ENCODE measurements around the gene DCAF15.
"Not testable (repeated sequence)": the region's sequence is repeated elsewhere in the genome, so short reads cannot be mapped to it uniquely, and the experiment has no call there.

The DCAF15 gene

DNA sequence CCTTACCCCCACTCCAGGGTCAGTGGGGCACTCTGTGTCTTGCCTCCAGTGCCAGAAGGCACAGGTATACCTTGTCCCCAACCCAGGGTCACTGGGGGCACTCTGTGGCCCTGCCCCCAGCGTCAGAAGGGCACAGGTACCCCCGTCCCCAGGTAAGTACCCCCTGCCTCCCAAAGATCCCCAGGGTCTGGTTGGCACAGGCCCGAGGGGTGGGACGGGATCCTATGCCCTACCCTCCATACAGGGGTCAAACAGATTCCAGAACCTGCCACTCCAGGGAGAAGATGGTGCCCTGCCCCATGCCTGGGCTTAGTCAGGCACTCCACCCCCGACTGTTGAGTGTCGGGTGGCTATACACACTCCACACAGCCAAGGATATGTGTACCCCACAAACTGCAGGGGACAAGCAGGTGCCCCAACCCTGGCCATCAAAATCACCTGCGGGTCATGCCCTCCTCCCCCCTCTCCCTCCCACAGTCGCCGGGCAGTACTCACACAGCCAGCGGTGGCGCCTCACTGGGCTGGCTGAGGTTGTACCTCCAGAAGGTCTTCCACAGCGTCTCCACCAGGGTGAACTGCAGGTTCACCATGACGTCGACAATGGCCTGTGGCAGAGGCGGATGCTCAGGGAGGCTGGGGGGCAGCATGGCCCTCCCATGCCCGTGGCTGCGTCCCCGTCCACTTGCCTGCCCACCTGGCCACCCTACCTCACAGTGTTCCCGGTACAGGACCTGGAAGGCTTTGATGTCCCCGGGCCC is 13.8 kb downstream of the DCAF15 start:
- no peaks in the 10 kb centered on the region for H3K27me3 ChIP-seq
- TF ChIP-seq, protein P1, sequence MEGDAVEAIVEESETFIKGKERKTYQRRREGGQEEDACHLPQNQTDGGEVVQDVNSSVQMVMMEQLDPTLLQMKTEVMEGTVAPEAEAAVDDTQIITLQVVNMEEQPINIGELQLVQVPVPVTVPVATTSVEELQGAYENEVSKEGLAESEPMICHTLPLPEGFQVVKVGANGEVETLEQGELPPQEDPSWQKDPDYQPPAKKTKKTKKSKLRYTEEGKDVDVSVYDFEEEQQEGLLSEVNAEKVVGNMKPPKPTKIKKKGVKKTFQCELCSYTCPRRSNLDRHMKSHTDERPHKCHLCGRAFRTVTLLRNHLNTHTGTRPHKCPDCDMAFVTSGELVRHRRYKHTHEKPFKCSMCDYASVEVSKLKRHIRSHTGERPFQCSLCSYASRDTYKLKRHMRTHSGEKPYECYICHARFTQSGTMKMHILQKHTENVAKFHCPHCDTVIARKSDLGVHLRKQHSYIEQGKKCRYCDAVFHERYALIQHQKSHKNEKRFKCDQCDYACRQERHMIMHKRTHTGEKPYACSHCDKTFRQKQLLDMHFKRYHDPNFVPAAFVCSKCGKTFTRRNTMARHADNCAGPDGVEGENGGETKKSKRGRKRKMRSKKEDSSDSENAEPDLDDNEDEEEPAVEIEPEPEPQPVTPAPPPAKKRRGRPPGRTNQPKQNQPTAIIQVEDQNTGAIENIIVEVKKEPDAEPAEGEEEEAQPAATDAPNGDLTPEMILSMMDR (IDR thresholded peaks at IDR 0.05), result no peak
- no peak overlapping the region for H3K4me3 ChIP-seq (ENCODE audit: low read depth in 1 of 2, low read length in 1 of 2)
- H3K27ac ChIP-seq, result no peak overlapping the region
- H3K4me1 ChIP-seq (ENCODE audit: control insufficient read depth in 1 of 2, insufficient read depth in 1 of 2, low read depth in 1 of 2, low read length in 1 of 2), result no peaks in the 10 kb centered on the region
- H3K36me3 ChIP-seq, result peaks cover 92% of the 10 kb centered on the region
- H3K9me3 ChIP-seq, result no peaks in the 10 kb centered on the region

GRCh38 chr19:13966684-13967128 is 14.4 kb downstream of the DCAF15 start:
- Histone ChIP-seq H3K4me3 (ENCODE audit: low read depth in 1 of 2, low read length in 1 of 2) (no peak overlapping the region), H3K4me1 (ENCODE audit: control insufficient read depth in 1 of 2, insufficient read depth in 1 of 2, low read depth in 1 of 2, low read length in 1 of 2) (no peaks in the 10 kb centered on the region), H3K27ac (no peak overlapping the region), H3K9me3 (no peaks in the 10 kb centered on the region), H3K36me3 (peaks cover 91% of the 10 kb centered on the region), H3K27me3 (no peaks in the 10 kb centered on the region)
- TF ChIP-seq, protein P1 (IDR thresholded peaks at IDR 0.05), result no peak

- not testable (repeated sequence) for H3K9me3 ChIP-seq; H3K4me1 ChIP-seq (ENCODE audit: control insufficient read depth in 1 of 2, insufficient read depth in 1 of 2, low read depth in 1 of 2, low read length in 1 of 2); H3K27ac ChIP-seq; H3K4me3 ChIP-seq (ENCODE audit: low read depth in 1 of 2, low read length in 1 of 2); H3K27me3 ChIP-seq
- H3K36me3 ChIP-seq, result peaks cover 89% of the 10 kb centered on the region
These were observed 14.9 kb downstream of the DCAF15 start for GRCh38 chr19:13967206-13967605.

- H3K4me1 ChIP-seq (ENCODE audit: control insufficient read depth in 1 of 2, insufficient read depth in 1 of 2, low read depth in 1 of 2, low read length in 1 of 2), result no peaks in the 10 kb centered on the region
- H3K27me3 ChIP-seq, result no peaks in the 10 kb centered on the region
- no peaks in the 10 kb centered on the region for H3K9me3 ChIP-seq
- H3K27ac ChIP-seq, result no peak overlapping the region
- TF ChIP-seq, protein P1 (IDR thresholded peaks at IDR 0.05), result no peak
- no peak overlapping the region for H3K4me3 ChIP-seq (ENCODE audit: low read depth in 1 of 2, low read length in 1 of 2)
- H3K36me3 ChIP-seq, result peaks cover 89% of the 10 kb centered on the region
These were observed 16.1 kb downstream of the DCAF15 start for GRCh38 chr19:13968383-13968935.

DNA sequence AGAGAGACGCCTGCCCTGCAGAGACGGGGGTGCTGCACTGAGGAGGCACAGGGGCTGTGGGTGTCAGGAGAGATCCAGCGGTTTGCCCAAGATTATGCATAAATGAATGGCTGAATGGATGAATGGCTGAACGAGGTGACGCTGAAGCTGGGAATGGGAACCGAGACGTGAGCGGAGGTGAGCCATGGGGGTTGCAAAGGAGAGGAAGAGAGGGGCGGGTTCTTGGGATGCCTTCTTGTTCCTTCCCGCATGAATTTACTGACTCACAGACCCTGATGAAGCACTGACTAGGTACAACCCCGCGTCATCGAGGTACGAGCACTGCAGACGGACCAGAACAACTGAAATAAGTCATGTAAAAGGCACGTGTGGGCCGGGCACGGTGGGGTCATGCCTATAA is 16.7 kb downstream of the DCAF15 start:
- TF ChIP-seq, protein P1 (IDR thresholded peaks at IDR 0.05), result no peak
- no peak overlapping the region for H3K27ac ChIP-seq
- no peaks in the 10 kb centered on the region for H3K27me3 ChIP-seq
- H3K4me1 ChIP-seq (ENCODE audit: control insufficient read depth in 1 of 2, insufficient read depth in 1 of 2, low read depth in 1 of 2, low read length in 1 of 2), result no peaks in the 10 kb centered on the region
- H3K4me3 ChIP-seq (ENCODE audit: low read depth in 1 of 2, low read length in 1 of 2), result no peak overlapping the region
- H3K9me3 ChIP-seq, result no peaks in the 10 kb centered on the region
- H3K36me3 ChIP-seq, result peaks cover 86% of the 10 kb centered on the region

GRCh38 chr19:13969897-13970296 is 17.6 kb downstream of the DCAF15 start:
- Histone ChIP-seq H3K4me3 (ENCODE audit: low read depth in 1 of 2, low read length in 1 of 2) (no peak overlapping the region), H3K36me3 (peaks cover 84% of the 10 kb centered on the region), H3K27ac (no peak overlapping the region), H3K27me3 (no peaks in the 10 kb centered on the region), H3K4me1 (ENCODE audit: control insufficient read depth in 1 of 2, insufficient read depth in 1 of 2, low read depth in 1 of 2, low read length in 1 of 2) (no peaks in the 10 kb centered on the region), H3K9me3 (no peaks in the 10 kb centered on the region)
- TF ChIP-seq, protein P1 (IDR thresholded peaks at IDR 0.05), result no peak

- H3K27me3 ChIP-seq; H3K4me1 ChIP-seq (ENCODE audit: control insufficient read depth in 1 of 2, insufficient read depth in 1 of 2, low read depth in 1 of 2, low read length in 1 of 2); H3K4me3 ChIP-seq (ENCODE audit: low read depth in 1 of 2, low read length in 1 of 2); H3K9me3 ChIP-seq; H3K27ac ChIP-seq: not testable (repeated sequence)
- H3K36me3 ChIP-seq, result peaks cover 81% of the 10 kb centered on the region
These were observed 19.6 kb downstream of the DCAF15 start for GRCh38 chr19:13971868-13972267.

Data from neutrophil (primary cell).